HG03025 (cell line): ENCODE results near the gene ZNF415.
"Not testable (repeated sequence)": the region's sequence is repeated elsewhere in the genome, so short reads cannot be mapped to it uniquely, and the experiment has no call there.

Experiments
- ATAC-seq: cut with Tn5 transposase; IDR thresholded peaks from one replicate; pipeline ENCODE4 v1.9.1; 2021; ENCODE audit warnings: mild to moderate bottlenecking, moderate library complexity; ENCODE audit not compliant: unreplicated experiment, low FRiP score

Gene ZNF415

DNA sequence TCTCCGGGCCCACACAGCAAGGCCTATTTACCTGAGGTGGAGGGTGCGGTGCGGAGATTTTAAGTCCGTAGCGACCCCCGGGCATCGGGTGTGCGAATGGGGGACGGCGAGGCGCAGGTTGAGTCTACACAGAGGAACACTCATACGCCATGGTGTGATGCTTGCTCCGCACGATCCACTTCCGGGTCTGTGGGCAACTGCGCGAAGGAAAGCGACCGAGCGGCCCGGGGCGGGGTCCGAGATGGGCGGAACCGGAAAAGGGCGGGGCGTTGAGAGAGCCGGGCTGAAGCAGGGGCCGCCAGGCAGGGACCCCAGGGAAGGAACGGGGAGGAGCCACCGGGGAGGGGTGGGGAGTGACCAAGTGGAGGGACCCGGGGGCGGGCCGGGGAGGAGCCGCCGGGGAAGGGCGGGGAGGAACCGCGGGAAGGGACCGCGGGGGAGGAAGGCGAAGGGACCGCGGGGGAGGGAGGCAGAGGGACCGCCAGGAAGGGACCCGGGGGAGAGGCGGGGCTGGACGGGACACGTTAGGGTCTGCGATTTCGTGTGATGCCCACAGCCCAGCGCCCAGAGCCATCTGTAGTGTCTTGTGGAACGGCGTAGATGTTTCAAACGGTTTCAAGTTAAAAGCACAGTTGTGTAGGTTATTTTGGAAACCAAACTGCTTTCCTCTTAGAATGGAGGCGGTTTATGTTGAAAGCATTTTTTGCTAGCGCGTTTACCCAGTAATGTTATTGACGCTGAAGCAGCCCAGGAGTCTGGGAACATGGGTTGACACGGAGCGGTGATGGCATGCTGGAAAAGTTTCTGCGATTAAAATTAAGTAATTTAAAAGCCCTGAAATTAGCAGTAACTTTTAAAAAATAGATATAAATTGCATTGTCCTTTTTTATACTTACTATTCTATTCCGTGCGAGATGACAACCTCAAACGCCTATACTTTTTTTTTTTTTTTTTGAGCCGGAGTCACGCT is 29.2 kb downstream of the ZNF415 start, which contains the start of gene ZNF160:
TSS of gene ZNF160 (minus strand) at position 189 of the 970 bp plus-strand sequence. CDS start 17,146 bp downstream, outside the sequence.
- peak; percentile 93 for ATAC-seq

DNA sequence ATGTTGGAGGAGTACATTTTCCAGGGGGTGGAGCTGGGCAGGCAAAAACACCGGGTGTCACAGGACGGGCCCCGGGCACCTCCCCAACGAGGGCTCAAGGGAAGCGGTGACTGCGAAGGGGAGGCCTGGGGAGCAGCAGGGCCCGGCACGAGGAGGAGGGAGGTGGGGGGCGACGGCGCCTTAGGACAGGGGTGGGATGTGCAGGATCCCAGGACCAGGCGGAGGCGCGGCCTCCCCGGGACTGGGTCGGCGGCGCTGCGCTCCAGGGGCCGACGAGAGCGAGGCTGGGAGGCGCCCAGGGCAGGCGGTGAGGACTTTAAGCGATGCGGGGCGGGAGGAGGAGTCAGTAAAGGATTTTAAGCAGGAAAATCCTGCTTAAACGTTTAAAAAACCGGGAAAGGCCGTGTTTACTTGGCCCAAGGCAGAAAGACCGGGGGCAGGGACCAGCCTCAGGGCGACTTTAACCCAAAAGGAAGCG is 29.9 kb downstream of the ZNF415 start:
- ATAC-seq = peak; percentile 9

GRCh38 chr19:53102206-53102755 is 30.4 kb downstream of the ZNF415 start:
- no peak for ATAC-seq

DNA sequence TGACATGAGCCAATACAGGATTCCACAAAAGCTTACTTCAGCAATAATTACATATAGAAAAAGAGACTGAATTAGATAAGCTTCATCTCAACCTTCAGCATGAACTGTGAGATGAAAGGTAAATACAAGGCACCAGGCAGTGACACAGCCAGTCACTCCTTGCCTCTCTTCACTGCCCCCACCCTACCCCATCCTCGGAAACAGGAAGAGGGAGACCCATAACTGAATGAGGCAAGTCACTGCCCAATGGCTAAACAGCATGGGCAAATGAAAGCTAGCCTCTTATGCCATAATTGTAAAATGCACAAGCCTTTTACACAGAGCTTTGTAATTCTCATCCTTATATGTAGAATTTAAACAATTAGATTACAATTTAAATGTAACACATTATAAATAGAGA is 31.2 kb downstream of the ZNF415 start:
- no peak for ATAC-seq

GRCh38 chr19:53098570-53098969 is 34.1 kb downstream of the ZNF415 start:
- not testable (repeated sequence) for ATAC-seq

DNA sequence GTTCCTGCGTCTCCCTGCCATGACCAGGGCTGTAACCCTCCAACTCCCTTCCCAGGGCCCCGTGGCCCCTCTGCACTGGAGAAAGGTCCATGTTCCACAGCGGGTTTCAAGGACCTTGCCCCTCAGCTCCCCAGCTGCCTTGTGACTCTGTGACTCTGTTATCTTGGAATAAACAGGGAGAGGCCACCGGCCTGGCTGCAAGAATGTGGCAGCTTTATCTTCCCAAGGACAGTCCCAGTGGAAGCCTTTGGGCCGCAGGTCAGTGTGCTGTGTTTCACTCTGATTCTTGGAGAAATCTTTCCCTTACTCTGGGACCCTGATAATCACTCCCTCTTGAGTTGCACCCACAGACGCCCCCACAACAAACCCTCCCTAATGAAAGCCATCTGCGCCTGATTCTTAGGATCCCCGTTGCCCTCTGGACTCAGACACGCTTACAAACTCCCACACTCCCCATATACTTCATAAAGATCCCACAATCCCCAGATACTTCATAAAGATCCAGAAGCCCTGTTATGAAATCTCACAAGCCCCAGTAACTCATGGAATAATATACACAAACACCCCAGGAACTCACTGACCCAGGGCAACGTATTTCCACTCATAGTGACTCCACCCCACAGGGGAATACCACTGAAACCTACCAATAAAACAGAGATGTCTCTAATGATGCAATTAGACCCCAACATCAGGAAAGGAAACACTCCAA is 35.6 kb downstream of the ZNF415 start:
- not testable (repeated sequence) for ATAC-seq

DNA sequence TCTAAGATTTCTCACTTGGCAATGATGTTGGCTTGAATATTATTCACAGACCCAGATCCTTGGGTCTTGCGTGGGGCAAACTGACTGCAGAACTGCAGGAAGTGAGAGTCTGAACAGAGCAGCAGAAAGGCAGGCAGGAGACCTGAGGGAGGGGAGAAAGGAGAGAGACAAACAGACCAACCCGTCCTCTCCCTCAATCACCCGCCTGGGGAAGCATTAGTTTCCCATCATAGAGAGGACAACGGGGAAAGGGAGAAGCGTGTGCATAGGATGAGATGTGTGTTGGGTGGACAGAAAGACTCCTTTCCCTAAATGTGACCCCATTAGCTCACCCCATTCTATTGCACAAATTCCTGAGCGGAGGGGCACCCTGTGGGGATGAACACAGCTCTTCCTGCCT is 36.1 kb downstream of the ZNF415 start:
- ATAC-seq = not testable (repeated sequence)

GRCh38 chr19:53094754-53095575 is 37.7 kb downstream of the ZNF415 start:
- ATAC-seq = no peak

DNA sequence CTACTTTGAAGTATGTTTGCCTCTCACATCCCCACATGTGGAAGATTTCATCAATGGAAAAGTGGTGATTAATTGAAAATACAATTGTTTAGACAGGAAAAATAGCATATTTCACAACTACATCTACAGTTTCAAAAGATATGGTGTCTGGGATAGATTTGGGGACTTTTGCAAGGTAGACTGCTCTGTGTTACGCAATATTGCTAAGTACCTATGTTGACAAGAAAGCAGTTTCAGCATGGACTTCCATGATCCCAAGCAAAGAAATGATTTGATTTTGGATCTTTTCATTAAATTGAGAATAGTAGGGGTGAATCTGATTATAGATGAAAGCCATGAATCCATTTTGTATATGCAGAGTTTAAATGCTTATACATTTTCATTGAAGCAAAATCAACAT is 40.0 kb downstream of the ZNF415 start:
- no peak for ATAC-seq

- no peak for ATAC-seq
Measured at GRCh38 chr19:53091413-53092254, 41.1 kb downstream of the ZNF415 start.

DNA sequence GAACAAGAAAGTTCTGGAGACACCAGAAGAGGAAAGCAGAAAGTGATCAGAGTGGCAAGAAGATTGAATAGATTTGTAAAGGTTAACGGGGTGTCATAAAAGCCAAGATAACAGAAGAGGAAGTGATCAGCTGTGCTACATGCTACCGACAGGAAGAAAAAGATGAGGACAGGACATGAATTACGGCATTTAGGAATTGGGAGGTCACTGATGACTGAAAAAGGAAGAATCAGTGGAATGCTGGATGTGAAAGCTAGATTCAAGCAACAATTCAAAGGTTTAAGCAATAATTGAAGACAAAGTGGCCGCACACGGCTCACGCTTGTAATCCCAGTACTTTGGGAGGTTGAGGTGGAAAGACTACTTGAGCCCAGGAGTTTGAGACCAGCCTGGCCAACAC is 44.6 kb downstream of the ZNF415 start:
- no peak for ATAC-seq

GRCh38 chr19:53086949-53087348 is 45.8 kb downstream of the ZNF415 start:
- no peak for ATAC-seq

DNA sequence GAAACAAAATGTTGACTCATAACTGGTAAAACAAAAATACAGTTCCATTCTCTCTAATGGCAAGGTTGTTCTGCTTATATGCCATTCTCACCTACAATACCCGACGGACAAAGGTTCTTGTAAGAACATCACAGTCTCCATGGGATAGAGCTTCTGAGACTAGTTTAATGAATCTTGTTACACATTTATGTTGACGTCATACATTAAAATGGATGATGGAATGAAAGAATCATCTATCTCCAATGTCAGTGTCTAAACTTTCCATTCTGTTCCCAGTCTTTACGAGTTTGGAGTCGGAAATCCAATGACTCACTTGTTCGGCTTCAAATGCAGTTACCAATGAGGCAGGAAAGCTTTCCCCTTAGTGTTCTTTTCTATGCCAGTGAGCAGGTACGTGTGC is 47.2 kb downstream of the ZNF415 start:
- ATAC-seq = no peak

- ATAC-seq = no peak
Measured at GRCh38 chr19:53082929-53083328, 49.8 kb downstream of the ZNF415 start.

GRCh38 chr19:53079313-53079924 is 53.3 kb downstream of the ZNF415 start:
- ATAC-seq = no peak

DNA sequence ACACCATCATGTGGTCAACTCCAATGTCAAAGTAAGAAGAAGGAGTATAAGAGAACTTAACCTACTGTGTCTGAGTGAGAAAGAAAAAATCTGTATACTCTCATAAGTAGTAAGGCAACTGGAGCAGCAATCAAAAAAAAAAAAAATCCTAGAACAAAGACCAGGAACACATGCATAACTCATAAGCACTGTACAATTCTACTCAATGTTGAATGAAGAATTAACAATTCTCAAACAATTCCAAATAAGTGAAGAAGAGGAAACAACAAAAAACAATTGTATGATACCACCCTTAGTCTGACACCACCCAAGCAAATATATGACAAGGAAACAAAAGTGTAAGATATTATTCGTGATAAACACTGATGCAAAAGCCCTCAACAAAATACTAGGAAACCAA is 54.0 kb downstream of the ZNF415 start:
- ATAC-seq = no peak

DNA sequence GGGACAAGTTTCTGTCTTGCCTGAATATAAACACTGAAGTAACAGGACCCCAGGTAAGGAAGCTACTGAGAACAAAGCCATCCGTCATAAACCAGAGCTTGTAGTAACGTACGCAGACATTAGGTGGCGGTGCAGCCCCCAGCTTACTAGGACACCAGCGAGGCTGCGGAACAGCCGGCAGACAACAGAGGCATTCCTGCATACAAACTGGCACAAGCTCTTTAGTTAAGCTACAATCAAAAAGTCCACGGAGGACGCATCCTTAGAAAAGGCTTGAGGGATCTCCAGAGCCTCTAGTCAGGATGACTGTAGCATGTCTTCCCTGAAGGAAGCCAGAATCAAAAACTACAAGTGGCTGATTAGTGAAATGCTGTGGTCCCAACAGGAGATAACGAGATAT is 55.7 kb downstream of the ZNF415 start:
- ATAC-seq = no peak

DNA sequence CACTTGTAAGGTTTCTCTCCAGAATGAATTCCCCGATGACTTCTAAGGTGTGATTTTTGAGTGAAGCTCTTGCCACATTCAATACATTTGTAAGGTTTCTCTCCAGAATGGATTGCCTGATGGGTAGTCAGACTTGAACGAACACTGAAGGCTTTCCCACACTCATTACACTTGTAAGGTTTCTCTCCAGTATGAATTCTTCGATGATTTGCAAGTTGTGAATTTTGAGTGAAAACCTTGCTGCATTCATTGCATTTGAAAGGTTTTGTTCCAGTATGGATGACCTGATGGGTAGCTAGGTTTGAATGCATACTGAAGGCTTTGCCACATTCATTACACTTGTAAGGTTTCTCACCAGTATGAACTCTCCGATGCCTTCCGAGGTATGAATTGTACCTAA is 63.9 kb downstream of the ZNF415 start:
- no peak for ATAC-seq

DNA sequence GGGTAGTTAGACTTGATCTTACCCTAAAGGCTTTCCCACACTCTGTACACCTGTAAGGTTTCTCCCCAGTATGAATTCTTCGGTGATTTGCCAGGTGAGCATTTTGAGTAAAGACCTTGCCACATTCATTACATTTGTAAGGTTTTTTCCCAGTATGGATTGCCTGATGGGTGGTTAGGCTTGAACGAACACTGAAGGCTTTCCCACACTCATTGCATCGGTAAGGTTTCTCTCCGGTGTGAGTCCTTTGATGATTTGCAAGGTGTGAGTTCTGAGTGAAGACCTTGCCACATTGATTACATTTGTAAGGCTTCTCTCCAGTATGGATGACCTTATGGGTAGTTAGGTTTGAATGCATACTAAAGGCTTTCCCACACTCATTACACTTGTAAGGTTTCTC is 64.5 kb downstream of the ZNF415 start:
- ATAC-seq = no peak
